Loucy (cell line): Measurements from ENCODE around the gene CD300LD.

Source experiments
- H2AFZ ChIP-seq: fragments of 200-600 bp; sonication (generic); 2 replicates; pipeline ENCODE4 v1.6.0; 2016; ENCODE audit warnings: antibody characterized with exemption, mild to moderate bottlenecking, low read length, moderate library complexity
- H3F3A ChIP-seq: fragments of 200-600 bp; 2 replicates; pipeline ENCODE4 v1.6.0; 2016; ENCODE audit warnings: antibody characterized with exemption, low read depth, mild to moderate bottlenecking
- H3K27me3 ChIP-seq: fragments of 200-600 bp; sonication (generic); 2 replicates; pipeline ENCODE4 v1.6.1; 2014; ENCODE audit warnings: low read length, mild to moderate bottlenecking; ENCODE audit not compliant: insufficient read depth, poor library complexity, severe bottlenecking
- H3K36me3 ChIP-seq: fragments of 200-600 bp; sonication (generic); 2 replicates; pipeline ENCODE4 v1.6.1; 2016; ENCODE audit warnings: low read length; ENCODE audit not compliant: insufficient read depth
- H3K4me1 ChIP-seq: fragments of 200-600 bp; sonication (generic); 2 replicates; pipeline ENCODE4 v1.5.1; 2014; ENCODE audit warnings: low read length, mild to moderate bottlenecking; ENCODE audit not compliant: insufficient read depth, poor library complexity, severe bottlenecking
- H3K4me2 ChIP-seq: fragments of 200-600 bp; sonication (generic); 2 replicates; pipeline ENCODE4 v1.6.0; 2014; ENCODE audit warnings: antibody characterized with exemption, low read length, low read depth, mild to moderate bottlenecking; ENCODE audit not compliant: poor library complexity, severe bottlenecking
- H3K4me3 ChIP-seq: fragments of 200-600 bp; sonication (generic); 2 replicates; pipeline ENCODE4 v1.5.1; 2014; ENCODE audit warnings: low read length, mild to moderate bottlenecking, mixed read lengths; ENCODE audit not compliant: poor library complexity, severe bottlenecking
- H3K79me2 ChIP-seq: fragments of 200-600 bp; sonication (generic); 2 replicates; pipeline ENCODE4 v1.6.1; 2014; ENCODE audit warnings: low read length; ENCODE audit not compliant: insufficient read depth
- H3K9ac ChIP-seq: fragments of 200-600 bp; sonication (generic); 2 replicates; pipeline ENCODE4 v1.6.0; 2014; ENCODE audit warnings: mild to moderate bottlenecking, low read depth, low read length, moderate library complexity; ENCODE audit not compliant: poor library complexity, severe bottlenecking
- H3K9me2 ChIP-seq: fragments of 200-600 bp; sonication (generic); replicated peaks from 2 replicates; pipeline ENCODE4 v1.6.1; 2016; ENCODE audit warnings: low read depth, low read length, mixed read lengths
- H3K9me3 ChIP-seq: fragments of 200-600 bp; sonication (generic); 2 replicates; pipeline ENCODE4 v1.6.1; 2014; ENCODE audit warnings: mild to moderate bottlenecking, antibody characterized with exemption, low read length, low read depth; ENCODE audit not compliant: insufficient read depth
- H4K20me1 ChIP-seq: fragments of 200-600 bp; sonication (generic); 2 replicates; pipeline ENCODE4 v1.6.0; 2014; ENCODE audit warnings: antibody characterized with exemption, low read length, mild to moderate bottlenecking; ENCODE audit not compliant: insufficient read depth, poor library complexity, severe bottlenecking
- EZH2phosphoT487 ChIP-seq: fragments of 200-600 bp; IDR thresholded peaks from 2 replicates; pipeline ENCODE4 v1.6.1; 2018; ENCODE audit warnings: antibody characterized with exemption, mild to moderate bottlenecking, moderate library complexity, borderline replicate concordance
- TF ChIP-seq, protein P1 (sequence below): fragments of 200-600 bp; sonication (generic); conservative IDR thresholded peaks from 2 replicates; pipeline ENCODE4 v1.5.1; 2014; ENCODE audit warnings: mild to moderate bottlenecking, antibody characterized with exemption, low read length

CD300LD gene

DNA sequence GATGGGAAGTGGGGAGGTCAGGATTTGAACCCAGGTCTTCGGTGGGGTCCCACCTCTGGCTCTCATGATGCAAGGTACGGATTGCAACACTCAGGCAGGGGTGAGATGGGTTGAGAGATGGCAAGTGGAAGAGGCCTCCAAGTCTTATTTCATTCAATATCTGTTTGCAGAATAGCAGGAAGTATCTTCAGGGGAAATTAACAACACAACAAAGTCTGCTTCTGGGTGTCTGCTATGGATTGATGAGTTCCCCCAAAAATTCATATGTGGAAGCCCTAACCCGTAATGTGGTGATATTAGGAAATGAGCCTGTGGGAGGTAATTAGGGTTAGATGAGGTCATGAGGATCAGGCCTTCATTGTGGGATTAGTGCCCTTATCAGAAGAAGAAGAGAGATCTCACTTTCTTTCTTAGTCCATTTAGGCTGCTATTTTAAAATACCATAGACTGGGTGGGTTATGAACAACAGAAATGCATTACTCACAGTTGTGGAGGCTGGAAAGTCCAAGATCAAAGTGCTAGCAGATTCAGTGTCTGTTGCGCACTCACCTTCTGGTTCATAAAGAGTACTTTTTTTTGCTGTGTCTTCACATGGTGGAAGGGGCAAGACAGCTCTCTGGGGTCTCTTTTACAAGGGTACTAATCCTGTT lies 20.3 kb downstream of the CD300LD start:
- H3K9me2 ChIP-seq = no peaks in the 10 kb centered on the region
- no peaks in the 10 kb centered on the region for H3K36me3 ChIP-seq
- no peak overlapping the region for H3K4me3 ChIP-seq
- H3K9me3 ChIP-seq = no peaks in the 10 kb centered on the region
- H3K27me3 ChIP-seq = no peaks in the 10 kb centered on the region
- H2AFZ ChIP-seq = no peak overlapping the region
- H4K20me1 ChIP-seq = no peaks in the 10 kb centered on the region
- H3K4me1 ChIP-seq = no peaks in the 10 kb centered on the region
- H3F3A ChIP-seq = no peaks in the 10 kb centered on the region
- no peak overlapping the region for H3K4me2 ChIP-seq
- no peaks in the 10 kb centered on the region for H3K79me2 ChIP-seq
- TF ChIP-seq, protein P1, sequence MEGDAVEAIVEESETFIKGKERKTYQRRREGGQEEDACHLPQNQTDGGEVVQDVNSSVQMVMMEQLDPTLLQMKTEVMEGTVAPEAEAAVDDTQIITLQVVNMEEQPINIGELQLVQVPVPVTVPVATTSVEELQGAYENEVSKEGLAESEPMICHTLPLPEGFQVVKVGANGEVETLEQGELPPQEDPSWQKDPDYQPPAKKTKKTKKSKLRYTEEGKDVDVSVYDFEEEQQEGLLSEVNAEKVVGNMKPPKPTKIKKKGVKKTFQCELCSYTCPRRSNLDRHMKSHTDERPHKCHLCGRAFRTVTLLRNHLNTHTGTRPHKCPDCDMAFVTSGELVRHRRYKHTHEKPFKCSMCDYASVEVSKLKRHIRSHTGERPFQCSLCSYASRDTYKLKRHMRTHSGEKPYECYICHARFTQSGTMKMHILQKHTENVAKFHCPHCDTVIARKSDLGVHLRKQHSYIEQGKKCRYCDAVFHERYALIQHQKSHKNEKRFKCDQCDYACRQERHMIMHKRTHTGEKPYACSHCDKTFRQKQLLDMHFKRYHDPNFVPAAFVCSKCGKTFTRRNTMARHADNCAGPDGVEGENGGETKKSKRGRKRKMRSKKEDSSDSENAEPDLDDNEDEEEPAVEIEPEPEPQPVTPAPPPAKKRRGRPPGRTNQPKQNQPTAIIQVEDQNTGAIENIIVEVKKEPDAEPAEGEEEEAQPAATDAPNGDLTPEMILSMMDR = no peak
- no peak overlapping the region for H3K9ac ChIP-seq

GRCh38 chr17:74569020-74570003 lies 22.8 kb downstream of the CD300LD start:
- Histone ChIP-seq H4K20me1 (no peaks in the 10 kb centered on the region), H3K9me3 (no peaks in the 10 kb centered on the region), H3K27me3 (no peaks in the 10 kb centered on the region), H2AFZ (no peak overlapping the region), H3K36me3 (no peaks in the 10 kb centered on the region), H3K4me2 (no peak overlapping the region), H3K4me1 (no peaks in the 10 kb centered on the region), H3F3A (no peaks in the 10 kb centered on the region), H3K79me2 (no peaks in the 10 kb centered on the region), H3K9ac (no peak overlapping the region), H3K4me3 (no peak overlapping the region), H3K9me2 (no peaks in the 10 kb centered on the region)
- no peak for TF ChIP-seq EZH2phosphoT487
- TF ChIP-seq, protein P1 = no peak

DNA sequence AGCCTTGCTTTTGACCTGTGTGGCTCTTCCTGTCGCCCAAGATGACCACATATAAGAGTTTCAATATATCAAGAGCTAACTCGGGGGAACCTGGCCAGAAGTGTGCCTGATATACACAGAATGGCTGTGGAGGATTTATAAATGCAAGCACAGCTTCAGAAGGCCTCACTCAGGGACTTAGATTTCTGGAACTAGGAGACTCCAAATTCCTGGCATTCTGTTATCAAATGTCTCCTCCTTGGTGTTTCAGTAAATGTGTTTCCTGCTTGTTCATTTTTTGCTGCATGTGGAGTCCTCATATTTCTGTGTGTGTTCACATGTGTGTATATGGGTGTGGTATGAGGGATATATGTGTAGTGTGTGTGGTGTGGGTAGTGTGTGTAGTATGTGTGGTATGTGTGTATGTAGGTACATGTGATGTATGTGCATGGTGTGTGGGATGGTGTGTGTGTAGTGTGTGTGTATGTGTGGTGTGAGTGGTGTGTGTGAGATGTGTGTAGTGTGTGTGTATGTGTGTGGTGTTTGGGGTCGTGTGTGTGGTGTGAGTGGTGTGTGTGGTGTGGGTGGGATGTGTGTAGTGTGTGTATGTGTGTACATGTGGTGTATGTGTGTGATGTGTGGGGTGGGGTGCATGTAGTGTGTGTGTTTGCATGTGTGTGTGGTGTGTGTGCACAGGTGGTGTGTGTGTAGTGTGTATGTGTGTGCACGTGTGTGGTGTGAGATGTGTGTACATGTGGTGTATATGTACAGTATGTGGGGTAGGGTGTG lies 23.8 kb downstream of the CD300LD start:
- Histone ChIP-seq H3K4me3 (no peak overlapping the region), H4K20me1 (no peaks in the 10 kb centered on the region), H3K79me2 (no peaks in the 10 kb centered on the region), H3K27me3 (no peaks in the 10 kb centered on the region), H3K9me2 (no peaks in the 10 kb centered on the region), H3F3A (no peaks in the 10 kb centered on the region), H3K4me1 (no peaks in the 10 kb centered on the region), H3K36me3 (no peaks in the 10 kb centered on the region), H3K9me3 (no peaks in the 10 kb centered on the region), H3K4me2 (no peak overlapping the region), H3K9ac (no peak overlapping the region), H2AFZ (no peak overlapping the region)
- no peak for TF ChIP-seq EZH2phosphoT487
- TF ChIP-seq, protein P1 = no peak
